ENCODE data around the gene DCAF4. TPM values are rescaled to one million over a fixed set of nuclear protein-coding genes. Genes with fewer than 3 reads are reported as not detected.

The DCAF4 gene
- total RNA-seq: 13.7 and 23.1 TPM in 2 replicates

GRCh38 chr14:72926292-72927028 is at the start of gene DCAF4:
TSS of gene DCAF4 (plus strand) at chr14:72926464. CDS start at chr14:72937979, 11,515 bp downstream.

DNA sequence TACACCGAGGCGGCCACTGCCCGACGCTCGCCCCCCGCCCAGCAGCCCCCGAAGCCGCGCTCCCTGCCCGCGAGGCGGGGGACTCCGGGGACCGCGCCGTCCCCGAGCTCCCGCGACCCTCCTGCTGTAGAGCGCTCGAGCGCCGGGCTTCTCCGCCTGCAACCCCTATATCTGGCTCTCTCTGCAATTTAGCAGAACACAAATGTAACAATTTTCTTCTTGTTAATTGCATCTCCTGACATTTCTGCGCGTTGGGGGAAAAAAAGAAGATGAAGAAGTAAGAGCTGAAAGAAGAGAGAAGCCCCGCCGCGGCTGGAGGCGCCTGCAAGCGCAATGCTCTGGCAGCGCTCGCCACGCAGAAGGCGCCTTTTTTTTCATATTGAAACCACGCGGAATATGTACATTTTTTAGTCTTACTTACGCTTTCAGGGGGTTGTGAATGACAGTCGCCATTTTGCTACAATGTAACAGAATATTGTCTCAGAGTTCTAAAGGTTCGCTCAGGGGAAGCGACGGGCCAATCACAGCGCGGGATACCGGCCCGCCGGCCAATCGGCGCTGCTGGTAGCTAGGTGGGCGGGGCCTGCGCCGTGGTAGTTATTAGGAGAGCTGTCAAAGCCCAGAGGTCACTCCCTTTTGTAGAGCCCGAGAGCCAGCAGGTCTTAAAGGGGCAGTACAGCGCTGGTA is 32.5 kb upstream of the DCAF4 start, which contains the start of gene DPF3:
TSS of gene DPF3 (minus strand) at position 466 of the 687 bp plus-strand sequence. CDS start at position 453, 13 bp downstream.

Other genes starting within 250 kb of the DCAF4 start
- gene DPF3, start 32.4 kb upstream of the DCAF4 start, total RNA-seq: 1.4 and 3.7 TPM in 2 replicates
- 14.7 and 18.4 TPM in 2 replicates for gene ZFYVE1, start 100.6 kb downstream of the DCAF4 start, total RNA-seq
- gene RBM25, start 132.1 kb downstream of the DCAF4 start, total RNA-seq: 28.7 and 35.2 TPM in 2 replicates
- gene PSEN1, start 210.0 kb downstream of the DCAF4 start, total RNA-seq: 25.7 and 29.1 TPM in 2 replicates